IMR-90 (cell line): Measurements from ENCODE around the gene BAG1. TPM values are rescaled to one million over a fixed set of nuclear protein-coding genes. Genes with fewer than 3 reads are reported as not detected.

Source experiments
- ATAC-seq: fragments of 200-7000 bp; cut with Tn5 transposase; 2 replicates; pipeline ENCODE4 v1.9.1; 2020; ENCODE audit warnings: low read depth, mild to moderate bottlenecking, moderate library complexity
- BruUV-seq: library from RNA; stranded (reverse); fragments of 400-500 nt; replicated peaks from 2 replicates; lab custom pipeline; 2021; lab: Mats Ljungman, UMichigan
- CTCF ChIA-PET: fragments of 300-600 bp; formaldehyde crosslinking; extraction: SDS; loops from one replicate; lab custom pipeline; 2021; ENCODE audit warnings: antibody characterized with exemption; lab: Yijun Ruan, JAX
- POLR2A ChIA-PET: fragments of 300-600 bp; sonication (Branson Sonifier 250); formaldehyde crosslinking; loops from one replicate; lab custom pipeline; 2022; ENCODE audit warnings: antibody characterized with exemption; ENCODE audit not compliant: unreplicated experiment; lab: Charles Lee
- DNase-seq: peaks from one replicate; pipeline ENCODE4 v3.0.0; 2013
- H2AFZ ChIP-seq: replicated peaks from 2 replicates; pipeline ENCODE3; 2013; ENCODE audit warnings: low read length, mild to moderate bottlenecking; ENCODE audit not compliant: poor library complexity
- H2AK5ac ChIP-seq: 2 replicates; pipeline ENCODE4 v1.6.1; 2013; ENCODE audit warnings: low read depth, low read length, inconsistent platforms
- H2AK9ac ChIP-seq: replicated peaks from 2 replicates; pipeline ENCODE3; 2013; ENCODE audit warnings: mild to moderate bottlenecking, low read depth, low read length, moderate library complexity; ENCODE audit not compliant: poor library complexity
- H2BK120ac ChIP-seq: 2 replicates; pipeline ENCODE4 v1.6.1; 2013; ENCODE audit warnings: low read depth, low read length, inconsistent platforms
- H2BK15ac ChIP-seq: 3 replicates; pipeline ENCODE4 v1.6.1; 2013; ENCODE audit warnings: low read depth, low read length, inconsistent platforms
- H2BK20ac ChIP-seq: 2 replicates; pipeline ENCODE4 v1.6.1; 2013; ENCODE audit warnings: low read depth, mild to moderate bottlenecking, inconsistent platforms, low read length, moderate library complexity
- H2BK5ac ChIP-seq: 2 replicates; pipeline ENCODE4 v1.6.1; 2013; ENCODE audit warnings: mild to moderate bottlenecking, low read depth, low read length, inconsistent platforms; ENCODE audit not compliant: poor library complexity, severe bottlenecking
- H3K14ac ChIP-seq: replicated peaks from 2 replicates; pipeline ENCODE4 v1.6.1; 2013; ENCODE audit warnings: low read depth, low read length, inconsistent platforms
- H3K18ac ChIP-seq: 2 replicates; pipeline ENCODE4 v1.6.1; 2013; ENCODE audit warnings: low read depth, low read length, control low read depth
- H3K23ac ChIP-seq: 2 replicates; pipeline ENCODE4 v1.6.1; 2013; ENCODE audit warnings: low read depth, low read length, inconsistent platforms
- H3K27ac ChIP-seq: 2 replicates; pipeline ENCODE4 v1.5.1; 2013; ENCODE audit warnings: mild to moderate bottlenecking, control low read depth, low read length; ENCODE audit not compliant: insufficient read depth
- H3K27me3 ChIP-seq: 2 replicates; pipeline ENCODE4 v1.6.1; 2013; ENCODE audit warnings: low read length; ENCODE audit not compliant: control insufficient read depth, insufficient read depth
- H3K36me3 ChIP-seq: 2 replicates; pipeline ENCODE4 v1.6.1; 2013; ENCODE audit warnings: low read length, mixed read lengths; ENCODE audit not compliant: control insufficient read depth, insufficient read depth
- H3K4ac ChIP-seq: 2 replicates; pipeline ENCODE4 v1.6.1; 2013; ENCODE audit warnings: low read depth, low read length, inconsistent platforms
- H3K4me1 ChIP-seq: 2 replicates; pipeline ENCODE4 v1.6.1; 2013; ENCODE audit warnings: low read length, mixed read lengths; ENCODE audit not compliant: control insufficient read depth, insufficient read depth
- H3K4me2 ChIP-seq: 2 replicates; pipeline ENCODE4 v1.6.1; 2013; ENCODE audit warnings: low read depth, mild to moderate bottlenecking, control low read depth, low read length, moderate library complexity
- H3K4me3 ChIP-seq: 2 replicates; pipeline ENCODE4 v1.5.1; 2013; ENCODE audit warnings: low read depth, mild to moderate bottlenecking, control low read depth, low read length, moderate library complexity; ENCODE audit not compliant: insufficient read depth
- H3K56ac ChIP-seq: 2 replicates; pipeline ENCODE4 v1.6.1; 2013; ENCODE audit warnings: low read length, inconsistent platforms; ENCODE audit not compliant: insufficient read depth; ENCODE audit errors: extremely low read depth
- H3K79me1 ChIP-seq, 2 experiments: 2 replicates each; pipeline ENCODE4 v1.6.1; 2013; ENCODE audit warnings: low read length in 2 of 2, inconsistent platforms in 1 of 2, low read depth in 1 of 2
- H3K9ac ChIP-seq: 2 replicates; pipeline ENCODE4 v1.6.1; 2013; ENCODE audit warnings: low read depth, low read length, control low read depth
- H3K9me1 ChIP-seq: 2 replicates; pipeline ENCODE4 v1.6.1; 2013; ENCODE audit warnings: low read length, inconsistent platforms; ENCODE audit not compliant: insufficient read depth
- H3K9me3 ChIP-seq: 2 replicates; pipeline ENCODE4 v1.6.1; 2013; ENCODE audit warnings: low read length; ENCODE audit not compliant: control insufficient read depth, insufficient read depth
- H4K20me1 ChIP-seq: 2 replicates; pipeline ENCODE4 v1.6.1; 2013; ENCODE audit warnings: low read length, inconsistent platforms; ENCODE audit not compliant: insufficient read depth
- H4K5ac ChIP-seq: 2 replicates; pipeline ENCODE4 v1.6.1; 2013; ENCODE audit warnings: mild to moderate bottlenecking, low read depth, low read length, control low read depth
- H4K8ac ChIP-seq, 2 experiments: 2 replicates each; pipeline ENCODE4 v1.6.1; 2013; ENCODE audit warnings: low read depth in 2 of 2, low read length in 2 of 2, control low read depth in 1 of 2, inconsistent platforms in 1 of 2
- H4K91ac ChIP-seq: 2 replicates; pipeline ENCODE4 v1.6.1; 2013; ENCODE audit warnings: low read depth, low read length, inconsistent platforms; ENCODE audit not compliant: insufficient read depth
- NFE2L2 ChIP-seq: fragments of 150-350 bp; IDR thresholded peaks from 2 replicates; pipeline ENCODE4 v1.6.1; 2016; ENCODE audit warnings: low read depth, mild to moderate bottlenecking, low read length
- POLR2A ChIP-seq: IDR thresholded peaks from 2 replicates; pipeline ENCODE4 v1.6.1; 2012; ENCODE audit warnings: mild to moderate bottlenecking, low read depth, low read length
- RFX5 ChIP-seq: IDR thresholded peaks from 2 replicates; pipeline ENCODE4 v1.8.0; 2012; ENCODE audit warnings: low read depth, mild to moderate bottlenecking, low read length, moderate library complexity
- WGBS, 2 experiments: methylation state at CpG; one replicate each; pipeline versions ENCODE4 v1.1.5 to v1.1.7; 2013; ENCODE audit warnings: missing lambda C conversion rate in 2 of 2; ENCODE audit not compliant: insufficient read length in 1 of 2; ENCODE audit errors: extremely low coverage in 2 of 2; 5-methylcytosine and 5-hydroxymethylcytosine counted together
- dilution Hi-C: fragments of 300-500 bp; cut with HindIII; formaldehyde crosslinking; loops from one replicate; pipeline ENCODE4 v1.14.3; 2018; ENCODE audit warnings: low sequenced_read_pairs; ENCODE audit not compliant: unreplicated experiment
- in situ Hi-C: fragments of 300-500 bp; cut with MboI; formaldehyde crosslinking; loops from 3 replicates; pipeline ENCODE4 v1.14.3; 2019; ENCODE audit warnings: low sequenced_read_pairs, inconsistent platforms, mixed read lengths
- intact Hi-C: fragments of 100-400 bp; cut with micrococcal nuclease; formaldehyde crosslinking; loops from 2 replicates; pipeline ENCODE4 v1.10.0; 2022
- polyA plus RNA-seq, 3 experiments: library from polyadenylated mRNA; depleted of rRNA; stranded (reverse); fragments of >200 nt; gene quantifications; 2 replicates each; pipeline ENCODE4 v1.2.3, GENCODE V29; 2012; ENCODE audit warnings: low replicate concordance in 1 of 3
- total RNA-seq: library from RNA; depleted of rRNA; stranded (reverse); fragments of >200 nt; gene quantifications from 2 replicates; pipeline ENCODE4 v1.2.3, GENCODE V29; 2012
- TF ChIP-seq, protein P1 (sequence below): fragments of 150-350 bp; IDR thresholded peaks from 2 replicates; pipeline ENCODE4 v1.6.1; 2016; ENCODE audit warnings: low read depth, mild to moderate bottlenecking, low read length, moderate library complexity, borderline replicate concordance

Gene BAG1
- total and polyA plus RNA-seq, 2 of the 4 experiments (the other 2 are of a cell fraction): 4.5 to 20.9 TPM

DNA sequence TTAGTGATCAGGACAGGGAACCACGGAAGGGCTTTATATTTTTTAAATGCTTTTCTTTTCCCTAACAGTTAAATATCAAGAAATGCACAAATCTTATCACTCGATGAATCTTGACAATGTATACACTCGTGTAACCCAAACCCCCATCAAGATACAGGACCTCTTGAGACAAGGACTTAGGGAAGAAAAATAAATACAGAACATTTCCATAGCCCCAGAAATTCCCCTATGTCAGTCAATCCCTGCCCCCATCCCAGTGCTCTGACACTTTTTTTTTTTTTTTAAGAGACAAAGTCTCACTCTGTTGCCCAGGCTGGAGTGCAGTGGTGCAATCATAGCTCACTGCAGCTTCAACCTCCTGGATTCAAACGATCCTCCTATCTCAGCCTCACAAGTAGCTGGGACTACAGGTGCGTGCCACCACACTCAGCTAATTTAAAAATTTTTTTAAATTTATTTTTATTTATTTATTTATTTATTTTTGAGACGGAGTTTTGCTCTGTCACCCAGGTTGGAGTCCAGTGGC is 21.8 kb downstream of the BAG1 start:
- ChIA-PET CTCF (no interaction called here), POLR2A (no interaction called here)
- no peak overlapping the region for H3K4me2 ChIP-seq
- H3K4ac ChIP-seq: no peak overlapping the region
- H3K23ac ChIP-seq: no peak overlapping the region
- DNase-seq (no peak), ATAC-seq (no peak)
- no peak overlapping the region for H3K18ac ChIP-seq
- H3K56ac ChIP-seq: no peak overlapping the region
- no peaks in the 10 kb centered on the region for H4K20me1 ChIP-seq
- no peak overlapping the region for H2AK9ac ChIP-seq
- H3K9me3 ChIP-seq: no peaks in the 10 kb centered on the region
- H4K91ac ChIP-seq: no peak overlapping the region
- H2AK5ac ChIP-seq: no peak overlapping the region
- WGBS, 2 experiments: no CpG with 5 or more reads among the region's 6 CpGs
- intact Hi-C loops: no loop called here
- no peak overlapping the region for H3K4me3 ChIP-seq
- H3K4me1 ChIP-seq: peaks cover 4% of the 10 kb centered on the region; the same call in 1 of the 2 replicates
- dilution Hi-C loops: no loop called here
- in situ Hi-C loops: no loop called here
- no peaks in the 10 kb centered on the region for H3K36me3 ChIP-seq
- BruUV-seq: no TSS peak
- H3K9ac ChIP-seq: no peak overlapping the region
- no peak overlapping the region for H4K8ac ChIP-seq
- no peak overlapping the region for H2AFZ ChIP-seq
- no peak overlapping the region for H2BK15ac ChIP-seq
- H2BK120ac ChIP-seq: no peak overlapping the region
- no peak overlapping the region for H4K5ac ChIP-seq
- H3K27ac ChIP-seq: no peak overlapping the region
- TF ChIP-seq POLR2A (no peak), RFX5 (no peak), NFE2L2 (no peak)
- TF ChIP-seq, protein P1, sequence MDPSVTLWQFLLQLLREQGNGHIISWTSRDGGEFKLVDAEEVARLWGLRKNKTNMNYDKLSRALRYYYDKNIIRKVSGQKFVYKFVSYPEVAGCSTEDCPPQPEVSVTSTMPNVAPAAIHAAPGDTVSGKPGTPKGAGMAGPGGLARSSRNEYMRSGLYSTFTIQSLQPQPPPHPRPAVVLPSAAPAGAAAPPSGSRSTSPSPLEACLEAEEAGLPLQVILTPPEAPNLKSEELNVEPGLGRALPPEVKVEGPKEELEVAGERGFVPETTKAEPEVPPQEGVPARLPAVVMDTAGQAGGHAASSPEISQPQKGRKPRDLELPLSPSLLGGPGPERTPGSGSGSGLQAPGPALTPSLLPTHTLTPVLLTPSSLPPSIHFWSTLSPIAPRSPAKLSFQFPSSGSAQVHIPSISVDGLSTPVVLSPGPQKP: no peak
- H3K79me1 ChIP-seq: no peaks in the 10 kb centered on the region
- H2BK5ac ChIP-seq: no peak overlapping the region
- no peak overlapping the region for H3K14ac ChIP-seq
- H2BK20ac ChIP-seq: no peak overlapping the region
- no peaks in the 10 kb centered on the region for H3K27me3 ChIP-seq
- peaks cover 6% of the 10 kb centered on the region; the same call in 1 of the 2 replicates for H3K9me1 ChIP-seq
